Measurements from ENCODE around the gene LHX6.
A peak's percentile ranks its signal among the peaks of the same experiment; 100 is the strongest.

The LHX6 gene

GRCh38 chr9:122228568-122229484 lies at the start of gene LHX6:
TSS of gene LHX6 (minus strand) at chr9:122228957. CDS start at chr9:122228740, 217 bp downstream.
- H3K4me1 ChIP-seq (ENCODE audit: control insufficient read depth, insufficient read depth, low read length) = peaks cover 15% of the 10 kb centered on the region
- no peaks in the 10 kb centered on the region for H3K9me3 ChIP-seq (ENCODE audit: control insufficient read depth, low read length)
- no peaks in the 10 kb centered on the region for H3K36me3 ChIP-seq (ENCODE audit: control insufficient read depth, insufficient read depth, low read length)
- no peak within 1 kb of the TSS for H3K4me3 ChIP-seq (ENCODE audit: low read length)
- H3K27me3 ChIP-seq (ENCODE audit: control insufficient read depth, insufficient read depth, low read length) = peaks cover 82% of the 10 kb centered on the region
- H3K9ac ChIP-seq (ENCODE audit: low read length) = no peak within 1 kb of the TSS

- H3K4me3 ChIP-seq (ENCODE audit: low read length) = no peak overlapping the region
Measured at GRCh38 chr9:122277285-122277897, 48.6 kb upstream of the LHX6 start.

GRCh38 chr9:122276096-122276495 lies 47.3 kb upstream of the LHX6 start:
- H3K4me3 ChIP-seq (ENCODE audit: low read length) = no peak overlapping the region
- H3K9ac ChIP-seq (ENCODE audit: low read length) = no peak overlapping the region
- no peaks in the 10 kb centered on the region for H3K36me3 ChIP-seq (ENCODE audit: control insufficient read depth, insufficient read depth, low read length)
- peaks cover 4% of the 10 kb centered on the region for H3K4me1 ChIP-seq (ENCODE audit: control insufficient read depth, insufficient read depth, low read length)
- H3K9me3 ChIP-seq (ENCODE audit: control insufficient read depth, low read length) = no peaks in the 10 kb centered on the region
- no peaks in the 10 kb centered on the region for H3K27me3 ChIP-seq (ENCODE audit: control insufficient read depth, insufficient read depth, low read length)

More at GRCh38 chr9:122277285-122277897, 48.6 kb upstream of the LHX6 start:
- H3K27me3 ChIP-seq (ENCODE audit: control insufficient read depth, insufficient read depth, low read length) = no peaks in the 10 kb centered on the region
- no peak overlapping the region for H3K9ac ChIP-seq (ENCODE audit: low read length)
- no peaks in the 10 kb centered on the region for H3K36me3 ChIP-seq (ENCODE audit: control insufficient read depth, insufficient read depth, low read length)
- H3K9me3 ChIP-seq (ENCODE audit: control insufficient read depth, low read length) = no peaks in the 10 kb centered on the region
- H3K4me1 ChIP-seq (ENCODE audit: control insufficient read depth, insufficient read depth, low read length) = peaks cover 4% of the 10 kb centered on the region

- Histone ChIP-seq H3K4me1 (ENCODE audit: control insufficient read depth, insufficient read depth, low read length) (peaks cover 4% of the 10 kb centered on the region), H3K4me3 (ENCODE audit: low read length) (no peak overlapping the region), H3K27me3 (ENCODE audit: control insufficient read depth, insufficient read depth, low read length) (no peaks in the 10 kb centered on the region), H3K9ac (ENCODE audit: low read length) (no peak overlapping the region), H3K9me3 (ENCODE audit: control insufficient read depth, low read length) (no peaks in the 10 kb centered on the region), H3K36me3 (ENCODE audit: control insufficient read depth, insufficient read depth, low read length) (no peaks in the 10 kb centered on the region)
Measured at GRCh38 chr9:122274055-122274454, 45.3 kb upstream of the LHX6 start.

GRCh38 chr9:122268041-122268814 lies 39.5 kb upstream of the LHX6 start:
- H3K9ac ChIP-seq (ENCODE audit: low read length) = no peak overlapping the region
- H3K4me1 ChIP-seq (ENCODE audit: control insufficient read depth, insufficient read depth, low read length) = peaks cover 20% of the 10 kb centered on the region

GRCh38 chr9:122265149-122265915 lies 36.6 kb upstream of the LHX6 start:
- peak overlapping the region; percentile 86 for H3K9ac ChIP-seq (ENCODE audit: low read length)
- H3K9me3 ChIP-seq (ENCODE audit: control insufficient read depth, low read length) = no peaks in the 10 kb centered on the region

More at GRCh38 chr9:122268041-122268814, 39.5 kb upstream of the LHX6 start:
- Histone ChIP-seq H3K9me3 (ENCODE audit: control insufficient read depth, low read length) (no peaks in the 10 kb centered on the region), H3K36me3 (ENCODE audit: control insufficient read depth, insufficient read depth, low read length) (no peaks in the 10 kb centered on the region), H3K27me3 (ENCODE audit: control insufficient read depth, insufficient read depth, low read length) (no peaks in the 10 kb centered on the region), H3K4me3 (ENCODE audit: low read length) (no peak overlapping the region)

GRCh38 chr9:122264360-122265148 lies 35.8 kb upstream of the LHX6 start, which contains the start of the genes MRRF and RBM18:
TSS of gene MRRF (plus strand) at chr9:122264882. CDS start at chr9:122270892, 6,010 bp downstream.
TSS of gene RBM18 (minus strand) at chr9:122264840. CDS start at chr9:122261492, 3,348 bp downstream.
- Histone ChIP-seq H3K36me3 (ENCODE audit: control insufficient read depth, insufficient read depth, low read length) (peaks cover 5% of the 10 kb centered on the region), H3K9ac (ENCODE audit: low read length) (peak within 1 kb of the TSS; percentile 86), H3K4me3 (ENCODE audit: low read length) (peak within 1 kb of the TSS; percentile 56), H3K27me3 (ENCODE audit: control insufficient read depth, insufficient read depth, low read length) (no peaks in the 10 kb centered on the region), H3K4me1 (ENCODE audit: control insufficient read depth, insufficient read depth, low read length) (peaks cover 38% of the 10 kb centered on the region), H3K9me3 (ENCODE audit: control insufficient read depth, low read length) (no peaks in the 10 kb centered on the region)

More at GRCh38 chr9:122265149-122265915, 36.6 kb upstream of the LHX6 start:
- peak overlapping the region; percentile 56 for H3K4me3 ChIP-seq (ENCODE audit: low read length)
- peaks cover 38% of the 10 kb centered on the region for H3K4me1 ChIP-seq (ENCODE audit: control insufficient read depth, insufficient read depth, low read length)
- H3K27me3 ChIP-seq (ENCODE audit: control insufficient read depth, insufficient read depth, low read length) = no peaks in the 10 kb centered on the region
- peaks cover 5% of the 10 kb centered on the region for H3K36me3 ChIP-seq (ENCODE audit: control insufficient read depth, insufficient read depth, low read length)

- Histone ChIP-seq H3K36me3 (ENCODE audit: control insufficient read depth, insufficient read depth, low read length) (peaks cover 5% of the 10 kb centered on the region), H3K9ac (ENCODE audit: low read length) (peak overlapping the region; percentile 86), H3K27me3 (ENCODE audit: control insufficient read depth, insufficient read depth, low read length) (no peaks in the 10 kb centered on the region), H3K4me3 (ENCODE audit: low read length) (peak overlapping the region; percentile 56), H3K4me1 (ENCODE audit: control insufficient read depth, insufficient read depth, low read length) (peaks cover 38% of the 10 kb centered on the region), H3K9me3 (ENCODE audit: control insufficient read depth, low read length) (no peaks in the 10 kb centered on the region)
Measured at GRCh38 chr9:122263699-122264349, 35.1 kb upstream of the LHX6 start.

GRCh38 chr9:122262073-122262472 lies 33.3 kb upstream of the LHX6 start:
- peaks cover 5% of the 10 kb centered on the region for H3K36me3 ChIP-seq (ENCODE audit: control insufficient read depth, insufficient read depth, low read length)
- H3K9me3 ChIP-seq (ENCODE audit: control insufficient read depth, low read length) = no peaks in the 10 kb centered on the region
- H3K4me1 ChIP-seq (ENCODE audit: control insufficient read depth, insufficient read depth, low read length) = peaks cover 38% of the 10 kb centered on the region
- H3K4me3 ChIP-seq (ENCODE audit: low read length) = no peak overlapping the region
- no peak overlapping the region for H3K9ac ChIP-seq (ENCODE audit: low read length)
- H3K27me3 ChIP-seq (ENCODE audit: control insufficient read depth, insufficient read depth, low read length) = no peaks in the 10 kb centered on the region

- H3K27me3 ChIP-seq (ENCODE audit: control insufficient read depth, insufficient read depth, low read length) = no peaks in the 10 kb centered on the region
- peaks cover 38% of the 10 kb centered on the region for H3K4me1 ChIP-seq (ENCODE audit: control insufficient read depth, insufficient read depth, low read length)
- no peak overlapping the region for H3K9ac ChIP-seq (ENCODE audit: low read length)
- no peak overlapping the region for H3K4me3 ChIP-seq (ENCODE audit: low read length)
- peaks cover 5% of the 10 kb centered on the region for H3K36me3 ChIP-seq (ENCODE audit: control insufficient read depth, insufficient read depth, low read length)
- H3K9me3 ChIP-seq (ENCODE audit: control insufficient read depth, low read length) = no peaks in the 10 kb centered on the region
Measured at GRCh38 chr9:122261469-122261881, 32.7 kb upstream of the LHX6 start.

Data from mucosa of stomach (tissue), 1 donor.